Smooth muscle cell of the pulmonary artery (primary cell): ENCODE measurements around the gene DUSP18. TPM values are rescaled to one million over a fixed set of nuclear protein-coding genes. Genes with fewer than 3 reads are reported as not detected.

Experiments
- total RNA-seq: library from RNA; depleted of rRNA; stranded (reverse); fragments of >200 nt; gene quantifications from 2 replicates; pipeline ENCODE4 v1.2.3, GENCODE V29; 2014

Gene DUSP18
- total RNA-seq: 10.0 and 10.4 TPM in 2 replicates

GRCh38 chr22:30667494-30668385 lies at the start of gene DUSP18:
TSS of gene DUSP18 (minus strand) at chr22:30667875. CDS start at chr22:30664003, 3,872 bp downstream.

GRCh38 chr22:30694640-30695350 lies 27.1 kb upstream of the DUSP18 start, which contains the start of gene OSBP2:
TSS of gene OSBP2 (plus strand) at chr22:30694874. CDS start at chr22:30694910, 36 bp downstream.

GRCh38 chr22:30635273-30636225 lies 32.1 kb downstream of the DUSP18 start, which contains the start of gene SLC35E4:
TSS of gene SLC35E4 (plus strand) at chr22:30635781. CDS start at chr22:30636451, 670 bp downstream.

Other genes with a start within 250 kb of the DUSP18 start
- 5.4 and 10.4 TPM in 2 replicates for gene MTFP1, start 242.1 kb downstream of the DUSP18 start, total RNA-seq
- gene SEC14L3, start 195.9 kb downstream of the DUSP18 start, total RNA-seq: not detected in 2 replicates
- gene SEC14L4, start 162.2 kb downstream of the DUSP18 start, total RNA-seq: 0.07 and 0.13 TPM in 2 replicates
- gene SEC14L6, start 121.1 kb downstream of the DUSP18 start, total RNA-seq: 0.20 and 0.40 TPM in 2 replicates
- 0.23 and 0.39 TPM in 2 replicates for gene GAL3ST1, start 93.2 kb downstream of the DUSP18 start, total RNA-seq
- 72.5 and 83.5 TPM in 2 replicates for gene PES1, start 76.0 kb downstream of the DUSP18 start, total RNA-seq
- 5.5 and 7.4 TPM in 2 replicates for gene TCN2, start 60.7 kb downstream of the DUSP18 start, total RNA-seq
- 16.5 and 20.5 TPM in 2 replicates for gene SLC35E4, start 32.1 kb downstream of the DUSP18 start, total RNA-seq
- gene OSBP2, start 27.0 kb upstream of the DUSP18 start, total RNA-seq: 2.2 and 2.4 TPM in 2 replicates